Measurements from ENCODE around the gene HOXA7.

The HOXA7 gene

GRCh38 chr7:27156508-27156898 lies at the start of gene HOXA7:
HOXA7 (minus strand) TSS chr7:27156675; CDS start chr7:27156545, 130 bp downstream.
- DNase-seq (ENCODE audit: low read depth, low spot score) = no peak

- DNase-seq (ENCODE audit: low read depth, low spot score) = no peak
Measured at GRCh38 chr7:27205325-27206280, 49.1 kb upstream of the HOXA7 start.

DNA sequence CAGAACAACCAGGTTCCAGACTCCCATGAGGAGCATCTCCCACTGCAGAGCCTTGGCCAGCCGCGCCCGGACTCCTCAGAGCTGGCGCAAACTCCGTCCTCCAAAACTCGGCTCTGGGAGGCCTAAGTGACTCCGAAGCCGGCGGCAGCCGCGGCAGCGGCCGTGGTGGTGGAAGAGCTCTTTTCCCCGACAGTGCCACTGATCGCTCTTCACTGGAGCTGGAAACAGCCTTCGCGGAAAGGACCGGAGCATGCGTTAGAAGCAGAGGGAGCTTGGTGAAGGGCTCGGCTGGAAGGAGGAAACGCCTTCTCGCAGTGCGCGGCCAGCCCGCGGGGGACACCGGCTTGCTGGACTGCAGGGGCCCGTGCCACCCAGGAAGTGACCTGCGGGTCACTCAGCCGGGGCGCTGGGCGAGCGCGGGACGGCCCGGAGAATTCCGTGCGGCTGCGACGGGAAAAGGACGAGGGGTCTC lies 48.4 kb upstream of the HOXA7 start:
- no peak for DNase-seq (ENCODE audit: low read depth, low spot score)

GRCh38 chr7:27203964-27204594 lies 47.6 kb upstream of the HOXA7 start:
- DNase-seq (ENCODE audit: low read depth, low spot score) = no peak

DNA sequence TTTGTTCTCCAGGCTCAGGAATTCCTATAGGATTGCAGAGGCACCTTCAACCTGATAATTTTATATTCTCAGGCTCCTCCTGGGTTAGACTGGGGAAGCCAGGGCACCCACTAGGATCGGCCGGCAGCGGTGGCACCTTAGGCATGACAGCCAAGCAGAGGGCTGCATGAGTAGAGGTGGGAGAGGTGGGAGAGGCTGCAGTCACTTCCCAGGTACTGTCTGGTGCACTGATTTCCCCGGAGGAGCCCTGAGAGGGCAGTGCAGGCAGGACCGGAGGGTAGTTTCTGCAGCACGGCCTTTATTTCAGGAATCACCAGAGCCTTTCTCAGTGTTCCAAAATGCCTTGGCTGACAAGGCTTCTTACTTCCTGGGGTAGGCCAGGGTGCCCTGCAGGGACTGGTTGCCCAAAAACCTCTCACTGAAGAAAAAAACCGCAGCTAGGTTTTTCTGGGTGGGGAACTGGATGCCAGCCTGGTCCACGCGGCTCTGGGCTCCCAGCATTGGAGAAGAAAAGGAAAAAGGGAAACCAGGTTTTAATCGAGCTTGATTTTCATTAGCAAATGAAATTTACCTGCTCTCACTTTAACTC lies 47.0 kb upstream of the HOXA7 start:
- no peak for DNase-seq (ENCODE audit: low read depth, low spot score)

DNA sequence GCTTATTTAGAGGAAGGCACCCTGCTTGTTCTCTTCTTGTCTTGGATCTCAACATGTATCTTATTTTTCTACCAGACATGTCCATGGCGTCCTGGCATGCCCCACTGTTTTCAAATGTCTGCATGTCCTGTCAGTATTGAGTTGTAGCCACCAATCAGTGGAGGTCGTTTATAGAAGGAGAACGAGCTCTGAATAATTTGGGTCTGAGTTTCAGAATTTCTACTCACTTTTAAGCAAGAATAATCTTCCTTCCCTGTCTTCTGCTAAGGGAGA lies 46.3 kb upstream of the HOXA7 start:
- no peak for DNase-seq (ENCODE audit: low read depth, low spot score)

- DNase-seq (ENCODE audit: low read depth, low spot score) = no peak
Measured at GRCh38 chr7:27202018-27202861, 45.8 kb upstream of the HOXA7 start.

DNA sequence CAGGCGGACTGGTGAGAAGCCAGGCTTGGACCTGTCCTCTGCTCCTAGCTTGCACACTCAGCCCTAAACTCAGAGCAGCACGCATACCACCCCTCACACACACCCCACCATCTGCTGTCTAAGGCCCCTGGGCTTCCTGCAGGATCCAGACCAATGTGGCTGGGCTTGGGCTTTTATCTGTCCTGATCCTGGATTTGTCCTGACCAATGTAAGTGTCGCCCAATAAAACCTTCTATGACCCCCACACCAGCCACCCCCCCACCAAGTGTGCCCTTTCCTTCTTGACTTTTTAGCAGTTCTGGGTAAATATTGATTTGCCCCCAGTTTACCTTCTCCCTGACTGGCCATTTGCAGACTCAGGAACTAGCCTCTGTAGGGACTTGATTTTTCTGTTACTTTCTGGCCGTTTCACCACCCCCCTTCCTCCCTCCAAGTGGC lies 45.1 kb upstream of the HOXA7 start:
- no peak for DNase-seq (ENCODE audit: low read depth, low spot score)

DNA sequence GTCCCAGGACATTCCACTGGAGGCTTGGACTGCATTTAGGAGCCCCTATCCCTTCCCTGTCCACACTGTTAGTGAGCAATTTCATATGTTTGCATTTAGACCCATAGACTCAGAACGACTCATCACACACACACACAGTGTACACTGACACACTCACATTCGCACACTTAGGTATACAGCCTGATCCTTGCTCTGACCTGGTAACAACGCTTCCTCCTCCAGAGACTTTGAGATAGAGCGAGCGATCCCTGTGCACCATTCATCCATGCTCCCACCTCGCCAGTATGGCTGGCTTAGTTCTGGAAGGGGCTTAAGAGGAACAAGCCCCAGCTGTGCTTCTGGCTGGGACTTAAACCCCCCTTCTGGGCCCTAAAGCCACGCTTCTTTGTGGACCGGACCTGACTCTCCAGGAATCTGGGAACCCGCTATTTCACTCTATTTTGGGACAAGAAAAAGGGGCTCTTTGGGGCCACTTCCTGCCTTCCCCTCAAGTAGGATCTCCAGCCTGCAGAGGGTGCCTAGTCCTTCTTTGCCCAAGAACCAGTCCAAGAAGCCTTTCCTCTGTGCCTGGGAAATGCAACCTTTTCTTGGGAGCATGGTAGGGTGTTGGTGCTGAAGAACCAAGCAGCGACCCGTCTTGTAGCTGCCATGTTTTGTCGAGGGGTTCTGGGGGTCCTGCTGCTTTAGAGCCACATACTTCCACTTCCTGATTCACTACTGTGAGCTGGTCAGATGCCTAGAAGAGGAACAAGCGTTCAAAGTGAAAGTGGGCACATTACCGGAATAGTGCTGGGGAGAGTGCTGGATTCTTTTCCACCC lies 44.5 kb upstream of the HOXA7 start:
- no peak for DNase-seq (ENCODE audit: low read depth, low spot score)

DNA sequence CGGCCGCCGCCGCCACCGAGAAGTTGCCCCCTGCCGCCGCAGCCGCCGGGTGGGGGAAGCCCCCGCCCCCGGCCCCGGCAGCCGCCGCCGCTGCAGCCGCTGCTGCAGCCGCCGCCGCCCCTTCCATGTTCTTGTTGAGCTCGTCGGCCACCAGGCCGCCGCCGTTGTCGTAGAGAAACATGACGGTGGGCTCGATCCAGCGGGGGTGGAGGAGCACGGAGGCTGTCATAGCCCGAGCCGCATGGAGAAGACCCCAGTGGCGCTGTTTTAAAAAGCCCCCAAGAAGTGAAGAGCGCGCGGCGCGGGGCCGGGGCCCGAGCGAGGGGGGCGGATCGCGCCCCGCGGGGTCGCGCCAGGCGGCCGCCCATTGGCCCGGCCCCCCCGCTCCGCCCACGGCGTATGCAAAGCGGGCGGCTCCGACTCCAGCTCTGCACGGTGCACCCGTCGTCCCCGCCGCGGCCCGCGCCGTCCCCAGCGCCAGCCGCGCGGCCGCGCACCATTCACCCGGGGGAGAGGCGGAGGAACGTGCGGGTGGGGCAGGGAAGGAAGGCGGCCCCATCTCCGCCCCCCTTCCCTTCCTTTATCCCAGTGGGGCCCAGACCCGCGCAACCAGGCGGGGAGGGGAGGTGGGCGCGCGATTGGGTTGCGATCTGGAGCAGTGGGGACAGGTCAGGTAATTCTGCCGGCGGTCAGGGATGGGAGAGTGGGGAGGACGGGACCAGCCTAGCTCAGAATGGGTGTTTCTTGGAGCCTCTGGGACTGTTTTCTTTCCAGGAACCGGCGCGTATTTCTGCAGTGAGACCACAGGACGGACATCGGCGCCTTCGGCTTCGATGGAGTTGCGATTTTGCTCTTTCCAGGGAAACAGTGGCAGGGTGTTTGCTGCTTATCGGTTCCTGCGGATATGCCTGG lies 43.6 kb upstream of the HOXA7 start, which contains the start of gene HOXA13:
TSS of gene HOXA13 (minus strand) at position 243 of the 912 bp plus-strand sequence. CDS start at position 229, 14 bp downstream.
- no peak for DNase-seq (ENCODE audit: low read depth, low spot score)

GRCh38 chr7:27198871-27199801 lies 42.7 kb upstream of the HOXA7 start:
- no peak for DNase-seq (ENCODE audit: low read depth, low spot score)

- DNase-seq (ENCODE audit: low read depth, low spot score) = no peak
Measured at GRCh38 chr7:27198138-27198841, 41.8 kb upstream of the HOXA7 start.

DNA sequence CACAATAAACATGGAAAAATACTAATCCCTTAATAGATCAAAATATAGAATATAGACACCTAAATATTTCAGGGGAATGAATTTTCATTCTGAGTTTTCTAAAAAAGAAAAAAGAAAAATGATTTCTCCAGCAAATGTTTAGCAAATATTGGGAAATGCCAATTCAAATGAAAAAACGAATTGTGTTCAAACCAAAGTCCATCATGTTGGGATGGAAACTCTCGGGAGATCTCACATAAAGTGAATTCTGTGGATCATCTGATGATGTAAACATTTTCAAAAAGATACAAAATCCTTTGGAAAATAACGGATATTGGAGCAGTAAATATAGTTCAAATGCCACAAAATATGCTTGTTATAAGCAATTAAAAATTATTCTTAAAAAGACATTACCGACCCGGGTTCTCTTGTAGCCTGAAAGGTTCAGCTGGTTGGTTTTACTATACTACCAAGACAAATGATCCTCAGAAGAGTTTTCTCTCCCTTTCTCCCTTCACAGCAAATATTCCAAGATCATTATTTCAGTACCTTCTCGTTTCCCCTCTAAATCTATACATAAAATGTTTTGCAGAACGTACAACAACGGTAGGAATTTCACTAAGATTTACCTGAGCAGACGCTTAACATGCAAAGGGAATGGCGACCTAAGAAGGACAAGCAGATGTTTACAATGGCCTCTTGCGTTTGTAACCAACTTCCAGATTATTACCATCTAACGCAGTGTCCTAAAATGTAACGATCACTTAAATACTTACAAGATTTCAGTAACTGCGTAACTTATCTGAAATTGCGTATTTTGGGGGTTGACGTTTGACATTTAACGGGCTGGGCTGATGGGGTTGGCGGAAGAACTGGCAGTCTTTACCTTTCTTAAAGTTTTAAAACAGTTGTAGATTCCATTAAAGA lies 40.9 kb upstream of the HOXA7 start:
- DNase-seq (ENCODE audit: low read depth, low spot score) = no peak

GRCh38 chr7:27196287-27196767 lies 39.9 kb upstream of the HOXA7 start:
- DNase-seq (ENCODE audit: low read depth, low spot score) = no peak

- DNase-seq (ENCODE audit: low read depth, low spot score) = no peak
Measured at GRCh38 chr7:27194686-27195379, 38.4 kb upstream of the HOXA7 start.

DNA sequence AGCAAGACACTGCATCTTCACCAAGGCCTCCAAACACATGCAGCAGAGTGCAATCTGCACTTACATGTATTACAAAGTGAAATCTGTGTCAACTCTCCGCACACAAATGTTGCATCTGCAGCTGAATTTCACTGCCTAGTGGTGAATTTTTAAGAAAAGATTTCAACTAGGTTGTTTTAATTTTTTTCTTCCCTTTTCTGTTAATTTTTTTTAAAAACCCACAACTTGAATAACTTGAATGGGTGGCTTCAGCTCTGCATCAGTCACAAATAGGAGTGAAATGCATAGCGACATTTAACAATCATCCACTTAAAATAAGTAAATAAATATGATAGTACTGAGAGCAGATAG lies 37.5 kb upstream of the HOXA7 start:
- no peak for DNase-seq (ENCODE audit: low read depth, low spot score)
